Activated CD4-positive, alpha-beta T cell treated with anti-CD3 and anti-CD28 coated beads for 24 hours (primary cell): ENCODE measurements around the gene DNAAF3.
A peak's percentile ranks its signal among the peaks of the same experiment; 100 is the strongest.

Experiments used
- DNase-seq, 2 donors: peaks; one replicate each; pipeline ENCODE4 v3.0.0-alpha.2; 2020; ENCODE audit warnings: low read depth in 2 of 2

DNAAF3 gene

GRCh38 chr19:55153652-55154264 lies 12.7 kb downstream of the DNAAF3 start:
- no peak for DNase-seq

- no peak for DNase-seq
Observed at GRCh38 chr19:55152017-55152416, 14.4 kb downstream of the DNAAF3 start.

GRCh38 chr19:55149078-55150003 lies 17.1 kb downstream of the DNAAF3 start, which contains the start of gene TNNT1:
Gene TNNT1 (minus strand): TSS chr19:55149206. CDS start chr19:55147157, 2,049 bp downstream.
- DNase-seq = no peak

DNA sequence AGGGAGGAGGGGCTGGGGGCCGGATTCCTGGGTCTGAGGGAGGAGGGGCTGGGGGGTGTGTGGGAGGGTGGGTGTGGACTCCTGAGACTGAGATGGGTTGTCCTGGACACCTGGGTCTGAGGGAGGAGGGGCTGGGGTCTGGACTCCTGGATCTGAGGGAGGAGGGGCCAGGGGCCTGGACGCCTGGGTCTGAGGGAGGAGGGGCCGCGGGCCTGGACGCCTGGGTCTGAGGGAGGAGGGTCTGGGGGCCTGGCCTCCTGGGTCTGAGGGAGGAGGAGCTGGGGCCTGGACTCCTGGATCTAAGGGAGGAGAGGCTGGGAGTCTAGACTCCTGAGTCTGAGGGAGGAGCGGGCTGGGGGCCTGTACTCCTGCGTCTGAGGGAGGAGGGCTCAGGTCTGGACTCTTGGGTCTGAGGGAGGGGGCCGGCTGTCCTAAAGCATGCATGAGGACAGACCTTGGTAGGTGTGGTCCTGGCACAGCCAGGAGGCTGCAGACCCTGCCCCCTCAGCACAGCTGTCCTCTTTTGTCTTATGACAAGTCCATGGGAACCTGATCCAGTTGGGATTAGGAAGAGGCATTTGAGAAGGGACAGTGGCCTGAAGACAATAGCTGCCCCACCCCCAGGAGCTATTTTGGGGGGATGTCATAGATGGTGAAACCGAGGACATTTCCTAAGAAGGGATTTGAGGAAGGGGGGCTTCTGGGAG lies 18.7 kb downstream of the DNAAF3 start:
- DNase-seq = no peak

- no peak for DNase-seq
Observed at GRCh38 chr19:55146705-55147273, 19.6 kb downstream of the DNAAF3 start.

GRCh38 chr19:55146078-55146704 lies 20.2 kb downstream of the DNAAF3 start:
- no peak for DNase-seq

DNA sequence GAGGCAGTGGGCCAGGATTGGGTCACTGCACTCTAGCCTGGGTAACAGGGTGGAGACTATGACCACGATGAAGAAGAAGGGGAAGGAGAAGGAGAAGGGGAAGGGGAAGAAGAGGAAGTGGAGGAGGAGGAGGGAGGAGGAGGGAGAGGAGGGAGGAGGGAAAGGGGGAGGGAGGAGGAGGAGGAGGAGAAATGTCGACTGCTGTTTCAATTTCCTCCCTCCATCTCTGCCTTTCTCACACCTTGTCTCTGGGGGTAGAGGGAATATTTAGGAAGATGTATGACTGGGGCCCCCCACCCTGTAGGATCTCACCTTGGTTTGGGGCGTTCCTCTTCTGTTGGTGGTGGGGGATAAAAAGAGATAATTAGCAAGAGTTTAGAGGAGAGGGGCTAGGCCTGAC lies 21.2 kb downstream of the DNAAF3 start:
- DNase-seq = no peak

- DNase-seq = no peak
Observed at GRCh38 chr19:55141696-55142095, 24.7 kb downstream of the DNAAF3 start.

DNA sequence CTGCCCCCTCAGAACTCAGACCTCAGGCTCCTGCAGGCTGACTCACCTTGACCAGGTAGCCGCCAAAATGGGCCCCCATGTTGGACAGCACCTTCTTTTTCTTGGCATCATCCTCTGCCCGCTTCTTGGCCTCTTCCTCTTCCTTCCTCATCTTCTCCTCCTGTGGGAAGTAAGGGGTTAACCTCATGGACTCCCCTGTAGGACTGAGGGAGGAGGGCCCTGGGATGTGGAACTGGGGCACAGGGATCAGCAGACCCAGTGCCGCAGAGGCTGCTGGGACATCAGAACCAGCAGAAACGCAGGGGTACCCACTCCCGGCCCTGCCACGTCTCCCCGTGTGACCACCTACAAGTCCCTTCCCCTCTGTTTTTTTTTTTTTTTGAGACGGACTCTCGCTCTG lies 28.5 kb downstream of the DNAAF3 start:
- no peak for DNase-seq

DNA sequence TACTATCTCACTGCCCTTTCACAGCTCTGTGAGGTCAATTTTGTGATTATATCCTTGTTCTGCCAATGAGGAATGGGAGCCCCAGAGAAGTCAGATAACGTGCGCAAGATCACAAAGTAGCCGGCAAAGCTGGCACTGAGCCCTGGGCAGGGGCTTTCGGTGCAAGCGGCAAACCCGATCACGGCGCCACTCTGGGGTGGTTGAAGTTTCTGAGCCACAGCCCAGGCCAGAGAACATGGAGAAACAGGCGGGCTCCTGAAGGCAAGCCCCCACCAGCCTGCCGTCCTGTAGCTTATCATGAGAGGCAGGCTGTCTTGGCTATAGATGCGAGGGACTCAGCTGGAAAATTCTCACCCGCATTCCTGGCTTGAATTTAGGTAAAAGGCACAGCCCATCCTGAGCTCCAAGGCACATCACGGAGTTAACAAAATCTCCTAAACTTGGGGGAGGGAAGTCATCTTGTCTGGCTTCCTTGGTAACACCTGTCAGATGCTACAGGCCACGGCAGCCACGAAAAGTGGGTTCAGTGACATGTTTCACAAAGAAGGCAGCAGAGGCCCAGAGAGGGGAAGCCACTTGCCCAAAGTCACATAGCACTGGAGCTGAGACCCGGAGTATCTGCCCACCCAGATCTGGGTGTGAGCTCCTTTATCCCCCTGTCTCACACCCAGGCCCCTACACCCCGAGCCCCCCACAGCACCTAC lies 29.9 kb downstream of the DNAAF3 start:
- no peak for DNase-seq

DNA sequence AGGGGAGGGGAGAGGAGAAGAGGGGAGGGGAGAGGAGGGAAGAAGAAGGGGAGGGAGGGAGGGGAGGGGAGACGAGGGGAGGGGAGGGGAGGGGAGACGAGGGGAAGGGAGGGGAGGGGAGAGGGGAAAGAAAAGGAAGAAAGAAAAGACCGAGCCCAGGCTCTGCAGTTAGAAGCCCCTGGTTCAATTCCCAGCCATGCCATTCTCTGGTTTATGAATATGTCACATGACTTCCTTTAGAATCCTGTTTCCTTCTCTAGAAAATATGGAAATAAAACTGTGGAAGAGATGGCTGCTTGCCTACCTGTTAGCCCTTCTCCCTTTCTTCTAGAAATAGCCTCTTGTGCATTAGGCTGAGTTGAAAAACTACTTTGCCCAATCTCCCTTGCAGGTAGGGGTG lies 31.7 kb downstream of the DNAAF3 start:
- DNase-seq = no peak

DNA sequence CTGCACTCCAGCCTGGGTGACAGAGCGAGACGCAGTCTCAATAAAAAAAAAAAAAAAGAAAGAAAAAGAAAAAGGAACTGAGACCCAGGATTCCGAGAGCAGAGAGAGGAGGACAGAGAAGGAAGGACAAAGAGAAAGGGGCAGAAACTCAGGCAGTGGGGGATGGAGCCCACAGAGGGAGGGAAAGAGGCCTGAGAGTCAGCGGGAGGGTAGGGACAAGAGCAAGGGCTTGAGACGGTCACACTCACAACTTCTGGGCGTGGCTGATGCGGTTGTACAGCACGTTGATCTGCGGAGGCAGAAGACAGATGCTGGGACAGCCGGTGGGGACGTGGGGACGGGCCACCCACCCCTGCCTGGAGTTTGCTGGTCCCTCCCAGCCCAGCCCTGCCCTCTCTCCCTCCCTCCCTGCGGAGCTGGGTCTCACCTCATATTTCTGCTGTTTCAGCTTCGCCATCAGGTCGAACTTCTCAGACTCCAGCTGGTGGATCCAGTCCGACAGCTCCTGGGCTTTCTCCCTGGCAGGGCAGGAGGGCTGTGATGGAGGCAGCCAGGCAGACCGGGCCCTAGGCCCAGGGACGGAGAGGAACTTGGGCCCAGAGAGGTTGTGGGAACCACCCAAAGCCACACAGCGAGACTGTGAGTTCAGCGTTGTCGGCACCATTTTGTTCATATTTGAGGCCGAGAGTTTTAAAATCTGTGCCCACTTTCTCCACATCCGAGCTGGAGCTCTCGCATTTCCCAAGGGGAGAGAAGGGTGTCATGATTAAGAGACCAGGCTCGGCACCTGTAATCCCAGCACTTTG lies 32.6 kb downstream of the DNAAF3 start:
- DNase-seq = no peak

DNA sequence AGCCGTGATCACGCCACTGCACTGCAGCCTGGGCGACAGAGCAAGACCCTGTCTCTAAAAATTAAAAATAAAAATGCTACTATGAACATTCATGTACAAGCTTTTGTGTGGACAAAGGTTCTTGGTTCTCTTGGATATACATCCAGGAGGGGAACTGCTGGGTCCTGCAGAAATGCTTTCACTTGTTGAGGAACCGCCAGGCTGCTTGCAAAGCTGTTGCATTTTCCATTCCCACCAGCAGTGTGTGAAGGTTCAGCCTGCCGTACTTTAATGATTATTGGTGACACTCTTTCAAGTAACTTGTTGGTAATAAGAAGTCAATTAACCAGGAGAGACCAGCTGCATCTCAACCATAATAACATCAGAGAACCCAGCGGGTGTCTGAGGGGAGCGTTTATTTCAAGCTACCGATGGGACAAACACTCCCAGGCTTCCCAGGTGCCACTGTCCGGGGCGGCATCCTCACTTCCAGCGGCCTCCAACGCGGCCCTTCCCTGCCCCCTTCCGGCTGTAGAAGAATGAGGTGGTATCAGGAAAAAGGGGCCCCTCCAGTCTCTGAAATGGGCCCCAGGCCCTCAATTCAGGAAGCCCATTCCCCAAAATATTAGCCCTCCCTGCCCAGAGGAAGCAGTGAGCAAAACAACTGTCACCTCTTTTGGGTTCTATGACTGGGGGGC lies 33.8 kb downstream of the DNAAF3 start:
- no peak for DNase-seq

- no peak for DNase-seq
Observed at GRCh38 chr19:55131421-55131820, 35.0 kb downstream of the DNAAF3 start.

GRCh38 chr19:55119053-55119452 lies 47.4 kb downstream of the DNAAF3 start:
- no peak for DNase-seq

GRCh38 chr19:55118401-55118991 lies 47.9 kb downstream of the DNAAF3 start:
- DNase-seq = peak in 1 of 2 donors; percentile 15

DNA sequence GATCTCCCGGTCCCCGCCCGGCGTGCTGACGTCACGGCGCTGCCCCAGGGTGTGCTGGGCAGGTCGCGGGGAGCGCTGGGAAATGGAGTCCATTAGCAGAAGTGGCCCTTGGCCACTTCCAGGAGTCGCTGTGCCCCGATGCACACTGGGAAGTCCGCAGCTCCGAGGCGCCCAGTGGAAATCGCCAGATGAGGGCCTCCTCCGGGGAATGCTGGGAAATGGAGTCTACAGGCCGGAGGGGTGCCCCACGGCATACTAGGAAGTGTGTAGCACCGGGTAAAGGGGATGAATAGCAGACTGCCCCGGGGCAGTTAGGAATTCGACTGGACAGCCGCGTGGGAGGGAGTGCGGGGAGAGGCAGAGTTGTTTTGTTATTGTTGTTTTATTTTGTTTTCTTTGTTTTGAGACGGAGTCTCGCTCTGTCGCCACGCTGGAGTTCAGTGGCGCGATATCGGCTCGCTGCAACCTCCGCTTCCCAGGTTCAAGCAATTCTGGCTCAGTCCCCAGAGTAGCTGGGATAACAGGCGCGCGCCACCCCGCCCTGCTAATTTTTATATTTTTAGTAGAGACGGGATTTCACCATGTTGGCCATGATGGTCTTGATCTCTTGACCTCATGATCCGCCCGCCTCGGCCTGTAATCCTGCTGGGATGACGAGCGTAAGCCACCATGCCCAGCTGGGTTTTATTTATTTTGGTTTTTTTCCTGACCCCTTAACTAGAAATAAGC lies 48.6 kb downstream of the DNAAF3 start:
- DNase-seq = peak; percentile 96

DNA sequence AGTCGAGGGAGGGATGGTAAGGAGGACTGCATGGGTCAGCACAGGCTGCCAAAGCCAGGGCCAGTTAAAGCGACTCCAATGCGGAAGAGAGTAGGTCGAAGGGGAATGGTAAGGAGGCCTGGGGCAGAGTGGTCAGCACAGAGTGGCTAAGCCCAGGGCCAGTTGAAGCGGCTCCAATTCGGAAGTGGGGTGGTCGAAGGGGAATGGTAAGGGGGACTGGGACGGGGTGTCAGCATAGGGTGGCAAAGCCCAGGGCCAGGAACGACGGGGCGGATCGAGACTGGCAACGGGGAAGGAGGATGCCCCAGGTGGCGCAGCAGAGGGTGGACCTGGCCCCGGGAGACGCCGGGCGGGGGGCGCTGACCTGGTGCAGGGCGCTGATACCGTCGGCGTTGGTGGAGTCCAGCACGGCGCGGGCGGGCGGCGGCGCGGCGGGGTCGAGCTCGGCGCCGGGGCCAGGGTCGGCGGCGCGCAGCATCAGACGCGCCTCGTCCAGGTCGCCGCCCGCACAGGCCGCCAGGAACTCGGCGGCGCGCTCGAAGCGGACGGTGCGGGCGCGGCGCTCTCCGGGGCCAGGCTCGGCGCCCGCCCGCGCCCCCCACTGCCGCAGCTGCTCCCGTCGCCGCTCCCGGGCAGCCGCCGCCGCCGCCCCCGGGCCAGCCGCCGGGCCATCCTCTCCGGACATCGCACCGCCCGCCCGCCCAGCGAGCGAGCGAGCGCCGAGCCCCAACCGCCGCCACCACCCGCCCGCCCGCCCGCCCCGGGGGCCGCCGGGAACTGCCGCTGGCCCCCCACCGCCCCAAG lies 49.4 kb downstream of the DNAAF3 start, which contains the start of gene PPP1R12C:
PPP1R12C (minus strand) TSS at position 779 of the 804 bp plus-strand sequence; CDS start at position 685, 94 bp downstream.
- no peak for DNase-seq
